ENCODE measurements around the gene NTRK3.

DNA sequence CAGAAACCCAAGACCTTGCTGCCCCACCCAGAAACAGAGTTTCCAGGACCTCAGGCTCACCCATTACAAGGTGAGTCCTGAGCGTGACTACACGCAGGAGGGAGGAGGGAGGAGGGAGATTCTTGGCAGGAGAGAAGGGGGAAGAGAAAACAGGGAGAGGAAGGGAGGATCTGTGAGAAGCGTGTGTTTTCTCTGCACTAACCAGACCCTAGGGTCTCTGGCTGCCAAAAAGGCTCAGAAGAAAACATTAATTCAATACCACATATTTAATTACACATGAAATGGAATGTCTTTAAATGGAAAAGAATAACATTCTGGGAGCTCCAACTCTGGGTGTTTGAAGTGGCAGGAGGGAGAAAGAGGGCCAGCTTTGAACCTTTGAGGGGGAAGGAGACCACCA, 309.0 kb downstream of the NTRK3 start:
- TF ChIP-seq, protein P1, sequence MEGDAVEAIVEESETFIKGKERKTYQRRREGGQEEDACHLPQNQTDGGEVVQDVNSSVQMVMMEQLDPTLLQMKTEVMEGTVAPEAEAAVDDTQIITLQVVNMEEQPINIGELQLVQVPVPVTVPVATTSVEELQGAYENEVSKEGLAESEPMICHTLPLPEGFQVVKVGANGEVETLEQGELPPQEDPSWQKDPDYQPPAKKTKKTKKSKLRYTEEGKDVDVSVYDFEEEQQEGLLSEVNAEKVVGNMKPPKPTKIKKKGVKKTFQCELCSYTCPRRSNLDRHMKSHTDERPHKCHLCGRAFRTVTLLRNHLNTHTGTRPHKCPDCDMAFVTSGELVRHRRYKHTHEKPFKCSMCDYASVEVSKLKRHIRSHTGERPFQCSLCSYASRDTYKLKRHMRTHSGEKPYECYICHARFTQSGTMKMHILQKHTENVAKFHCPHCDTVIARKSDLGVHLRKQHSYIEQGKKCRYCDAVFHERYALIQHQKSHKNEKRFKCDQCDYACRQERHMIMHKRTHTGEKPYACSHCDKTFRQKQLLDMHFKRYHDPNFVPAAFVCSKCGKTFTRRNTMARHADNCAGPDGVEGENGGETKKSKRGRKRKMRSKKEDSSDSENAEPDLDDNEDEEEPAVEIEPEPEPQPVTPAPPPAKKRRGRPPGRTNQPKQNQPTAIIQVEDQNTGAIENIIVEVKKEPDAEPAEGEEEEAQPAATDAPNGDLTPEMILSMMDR (optimal IDR thresholded peaks at IDR 0.05 in 1 of 3, IDR thresholded peaks at IDR 0.05 in 1 of 3, conservative IDR thresholded peaks at IDR 0.05 in 1 of 3; ENCODE audit: extremely low read depth in 1 of 3, insufficient read depth in 2 of 3, low read length in 3 of 3) = no peak
- TF ChIP-seq EZH2 (IDR thresholded peaks at IDR 0.05; ENCODE audit: low read length) = no peak
